HepG2 (cell line): Measurements from ENCODE around the gene SELENOV. TPM values are rescaled to one million over a fixed set of nuclear protein-coding genes. Genes with fewer than 3 reads are reported as not detected.

Experiments
- AGO1 ChIP-seq: fragments of 200-400 bp; formaldehyde crosslinking; IDR thresholded peaks from 2 replicates; pipeline ENCODE4 v1.6.1; 2017; ENCODE audit warnings: mild to moderate bottlenecking, low read depth, low read length, moderate library complexity; ENCODE audit not compliant: poor library complexity, severe bottlenecking
- ARHGAP35 ChIP-seq: sonication (generic); formaldehyde crosslinking; IDR thresholded peaks from 2 replicates; pipeline ENCODE4 v1.9.0; 2022; ENCODE audit warnings: mild to moderate bottlenecking, inconsistent platforms, moderate library complexity, missing genetic modification reagents, borderline replicate concordance
- HMG20B ChIP-seq: conservative IDR thresholded peaks from 2 replicates; pipeline ENCODE4 v1.6.1; 2016; ENCODE audit warnings: missing genetic modification reagents, missing compliant biosample characterization
- HOXA7 ChIP-seq: sonication (generic); formaldehyde crosslinking; IDR thresholded peaks from 2 replicates; pipeline ENCODE4 v1.8.1; 2022; ENCODE audit warnings: mild to moderate bottlenecking, missing genetic modification reagents, moderate library complexity
- LCORL ChIP-seq, 2 experiments: fragments of 450-650 bp in 1 of 2; sonication (generic) in 1 of 2; formaldehyde crosslinking in 1 of 2; IDR thresholded peaks; 2 replicates each; pipeline versions ENCODE4 v1.5.0 to v1.6.1; 2017 to 2020; ENCODE audit warnings: antibody characterized with exemption in 1 of 2, missing genetic modification reagents in 1 of 2
- MTF1 ChIP-seq: sonication (generic); formaldehyde crosslinking; IDR thresholded peaks from 2 replicates; pipeline ENCODE4 v1.5.0; 2020; ENCODE audit warnings: missing genetic modification reagents
- NFIB ChIP-seq: sonication (generic); formaldehyde crosslinking; IDR thresholded peaks from 2 replicates; pipeline ENCODE4 v1.9.0; 2021; ENCODE audit warnings: missing genetic modification reagents, mild to moderate bottlenecking, borderline replicate concordance
- RNF2 ChIP-seq: fragments of 450-650 bp; conservative IDR thresholded peaks from 2 replicates; pipeline ENCODE4 v1.6.1; 2016; ENCODE audit warnings: low read depth
- SIX1 ChIP-seq: sonication (generic); formaldehyde crosslinking; IDR thresholded peaks from 2 replicates; pipeline ENCODE4 v1.4.0; 2020; ENCODE audit warnings: missing genetic modification reagents, borderline replicate concordance
- SMC3 ChIP-seq: IDR thresholded peaks from 2 replicates; pipeline ENCODE4 v1.6.1; 2011; ENCODE audit warnings: low read length, improper control_type of control experiment
- ZNF121 ChIP-seq: sonication (generic); formaldehyde crosslinking; IDR thresholded peaks from 2 replicates; pipeline ENCODE4 v1.5.0; 2020; ENCODE audit warnings: mild to moderate bottlenecking, missing genetic modification reagents
- ZNF251 ChIP-seq: sonication (generic); formaldehyde crosslinking; IDR thresholded peaks from 2 replicates; pipeline ENCODE4 v1.9.0; 2021; ENCODE audit warnings: mild to moderate bottlenecking, missing genetic modification reagents
- ZNF337 ChIP-seq: sonication (generic); formaldehyde crosslinking; IDR thresholded peaks from 2 replicates; pipeline ENCODE4 v1.5.1; 2020; ENCODE audit warnings: missing genetic modification reagents, low read depth, mild to moderate bottlenecking, borderline replicate concordance
- ZNF33B ChIP-seq: sonication (generic); formaldehyde crosslinking; IDR thresholded peaks from 2 replicates; pipeline ENCODE4 v1.5.1; 2020; ENCODE audit warnings: mild to moderate bottlenecking, missing genetic modification reagents
- ZNF589 ChIP-seq: sonication (generic); formaldehyde crosslinking; conservative IDR thresholded peaks from 2 replicates; pipeline ENCODE4 v1.8.0; 2022; ENCODE audit warnings: mild to moderate bottlenecking, moderate library complexity, missing genetic modification reagents
- ZNF7 ChIP-seq: IDR thresholded peaks from 2 replicates; pipeline ENCODE4 v1.6.1; 2016; ENCODE audit warnings: missing biosample characterization, missing genetic modification reagents
- ZNF766 ChIP-seq: sonication (generic); formaldehyde crosslinking; IDR thresholded peaks from 2 replicates; pipeline ENCODE4 v1.5.0; 2020; ENCODE audit warnings: missing genetic modification reagents, borderline replicate concordance
- ZNF780A ChIP-seq: sonication (generic); formaldehyde crosslinking; IDR thresholded peaks from 2 replicates; pipeline ENCODE4 v1.8.0; 2022; ENCODE audit warnings: mild to moderate bottlenecking, missing genetic modification reagents, moderate library complexity
- polyA plus RNA-seq, 8 experiments: library from polyadenylated mRNA; depleted of rRNA in 3 of 8; stranded (reverse) in 7 of 8; unstranded in 1 of 8; fragments of >200 nt; fragmentation: Illumina TruSeq in 4 of 8; extraction: Trizol in 4 of 8; gene quantifications; 2 replicates each; pipeline versions ENCODE4 v1.2.1 to v1.2.3, GENCODE V29; 2011 to 2016; ENCODE audit warnings: low read depth in 4 of 8, missing spikeins in 1 of 8, mixed read lengths in 1 of 8; ENCODE audit not compliant: insufficient read depth in 1 of 8
- total RNA-seq, 5 experiments: library from RNA; depleted of rRNA; stranded (reverse); fragments of >200 nt; fragmentation: Illumina TruSeq; extraction: Trizol; gene quantifications; 2 replicates each; pipeline ENCODE4 v1.2.3, GENCODE V29; 2016; ENCODE audit warnings: low read depth in 1 of 5
- TF ChIP-seq, protein P1 (sequence below): sonication (generic); formaldehyde crosslinking; IDR thresholded peaks from 2 replicates; pipeline ENCODE4 v1.4.0; 2020; ENCODE audit warnings: low read depth, missing genetic modification reagents
- TF ChIP-seq, protein P2 (sequence below): IDR thresholded peaks from 2 replicates; pipeline ENCODE4 v1.6.1; 2016; ENCODE audit warnings: low read depth, control low read depth
- TF ChIP-seq, protein P3 (sequence below): IDR thresholded peaks from 2 replicates; pipeline ENCODE4 v1.6.1; 2016
- TF ChIP-seq, protein P4 (sequence below): sonication (generic); formaldehyde crosslinking; conservative IDR thresholded peaks from 2 replicates; pipeline ENCODE4 v1.8.0; 2022; ENCODE audit warnings: low read depth, missing genetic modification reagents

SELENOV gene
- total and polyA plus RNA-seq, 2 of the 13 experiments (the other 11 are each of a cell fraction or from before 2014, with no cell fraction given): not detected

DNA sequence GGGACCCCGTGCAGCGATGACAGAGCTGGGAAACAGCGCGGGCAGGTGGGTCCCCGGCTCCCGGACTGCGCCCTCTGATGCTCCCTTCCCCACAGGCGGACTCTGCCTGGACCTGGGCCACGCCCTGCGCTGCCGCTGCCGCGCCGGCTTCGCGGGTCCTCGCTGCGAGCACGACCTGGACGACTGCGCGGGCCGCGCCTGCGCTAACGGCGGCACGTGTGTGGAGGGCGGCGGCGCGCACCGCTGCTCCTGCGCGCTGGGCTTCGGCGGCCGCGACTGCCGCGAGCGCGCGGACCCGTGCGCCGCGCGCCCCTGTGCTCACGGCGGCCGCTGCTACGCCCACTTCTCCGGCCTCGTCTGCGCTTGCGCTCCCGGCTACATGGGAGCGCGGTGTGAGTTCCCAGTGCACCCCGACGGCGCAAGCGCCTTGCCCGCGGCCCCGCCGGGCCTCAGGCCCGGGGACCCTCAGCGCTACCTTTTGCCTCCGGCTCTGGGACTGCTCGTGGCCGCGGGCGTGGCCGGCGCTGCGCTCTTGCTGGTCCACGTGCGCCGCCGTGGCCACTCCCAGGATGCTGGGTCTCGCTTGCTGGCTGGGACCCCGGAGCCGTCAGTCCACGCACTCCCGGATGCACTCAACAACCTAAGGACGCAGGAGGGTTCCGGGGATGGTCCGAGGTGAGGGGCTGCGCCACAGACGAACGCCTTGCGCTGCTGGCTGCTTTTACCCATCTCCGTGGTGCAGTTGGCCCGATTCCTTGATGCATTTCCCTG lies 7.8 kb upstream of the SELENOV start (continued):
- no peak for TF ChIP-seq NFIB (CRISPR knock-in tag)
- no peak for TF ChIP-seq HOXA7 (CRISPR knock-in tag)
- no peak for TF ChIP-seq LCORL (IDR thresholded peaks at IDR 0.05)
- TF ChIP-seq LCORL (CRISPR knock-in tag; IDR thresholded peaks at IDR 0.05): no peak
- TF ChIP-seq HMG20B: no peak
- TF ChIP-seq ZNF251 (CRISPR knock-in tag): no peak
- no peak for TF ChIP-seq SMC3
- TF ChIP-seq, protein P1, sequence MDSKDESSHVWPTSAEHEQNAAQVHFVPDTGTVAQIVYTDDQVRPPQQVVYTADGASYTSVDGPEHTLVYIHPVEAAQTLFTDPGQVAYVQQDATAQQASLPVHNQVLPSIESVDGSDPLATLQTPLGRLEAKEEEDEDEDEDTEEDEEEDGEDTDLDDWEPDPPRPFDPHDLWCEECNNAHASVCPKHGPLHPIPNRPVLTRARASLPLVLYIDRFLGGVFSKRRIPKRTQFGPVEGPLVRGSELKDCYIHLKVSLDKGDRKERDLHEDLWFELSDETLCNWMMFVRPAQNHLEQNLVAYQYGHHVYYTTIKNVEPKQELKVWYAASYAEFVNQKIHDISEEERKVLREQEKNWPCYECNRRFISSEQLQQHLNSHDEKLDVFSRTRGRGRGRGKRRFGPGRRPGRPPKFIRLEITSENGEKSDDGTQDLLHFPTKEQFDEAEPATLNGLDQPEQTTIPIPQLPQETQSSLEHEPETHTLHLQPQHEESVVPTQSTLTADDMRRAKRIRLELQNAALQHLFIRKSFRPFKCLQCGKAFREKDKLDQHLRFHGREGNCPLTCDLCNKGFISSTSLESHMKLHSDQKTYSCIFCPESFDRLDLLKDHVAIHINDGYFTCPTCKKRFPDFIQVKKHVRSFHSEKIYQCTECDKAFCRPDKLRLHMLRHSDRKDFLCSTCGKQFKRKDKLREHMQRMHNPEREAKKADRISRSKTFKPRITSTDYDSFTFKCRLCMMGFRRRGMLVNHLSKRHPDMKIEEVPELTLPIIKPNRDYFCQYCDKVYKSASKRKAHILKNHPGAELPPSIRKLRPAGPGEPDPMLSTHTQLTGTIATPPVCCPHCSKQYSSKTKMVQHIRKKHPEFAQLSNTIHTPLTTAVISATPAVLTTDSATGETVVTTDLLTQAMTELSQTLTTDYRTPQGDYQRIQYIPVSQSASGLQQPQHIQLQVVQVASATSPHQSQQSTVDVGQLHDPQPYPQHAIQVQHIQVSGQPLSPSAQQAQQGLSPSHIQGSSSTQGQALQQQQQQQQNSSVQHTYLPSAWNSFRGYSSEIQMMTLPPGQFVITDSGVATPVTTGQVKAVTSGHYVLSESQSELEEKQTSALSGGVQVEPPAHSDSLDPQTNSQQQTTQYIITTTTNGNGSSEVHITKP (CRISPR knock-in tag): no peak
- no peak for TF ChIP-seq ZNF7 (CRISPR knock-in tag)
- TF ChIP-seq ZNF589: peak; percentile 97
- TF ChIP-seq ZNF337: no peak
- TF ChIP-seq ZNF121 (CRISPR knock-in tag): no peak
- TF ChIP-seq ZNF33B: 0 out of 2 replicates have a peak, but pooled peaks have one; percentile 69
- TF ChIP-seq ARHGAP35 (CRISPR knock-in tag): 0 out of 2 replicates have a peak, but pooled peaks have one; percentile 48
- TF ChIP-seq ZNF766 (CRISPR knock-in tag): peak; percentile 98
- no peak for TF ChIP-seq SIX1 (CRISPR knock-in tag)
- TF ChIP-seq, protein P2, sequence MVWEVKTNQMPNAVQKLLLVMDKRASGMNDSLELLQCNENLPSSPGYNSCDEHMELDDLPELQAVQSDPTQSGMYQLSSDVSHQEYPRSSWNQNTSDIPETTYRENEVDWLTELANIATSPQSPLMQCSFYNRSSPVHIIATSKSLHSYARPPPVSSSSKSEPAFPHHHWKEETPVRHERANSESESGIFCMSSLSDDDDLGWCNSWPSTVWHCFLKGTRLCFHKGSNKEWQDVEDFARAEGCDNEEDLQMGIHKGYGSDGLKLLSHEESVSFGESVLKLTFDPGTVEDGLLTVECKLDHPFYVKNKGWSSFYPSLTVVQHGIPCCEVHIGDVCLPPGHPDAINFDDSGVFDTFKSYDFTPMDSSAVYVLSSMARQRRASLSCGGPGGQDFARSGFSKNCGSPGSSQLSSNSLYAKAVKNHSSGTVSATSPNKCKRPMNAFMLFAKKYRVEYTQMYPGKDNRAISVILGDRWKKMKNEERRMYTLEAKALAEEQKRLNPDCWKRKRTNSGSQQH (CRISPR knock-in tag): 0 out of 2 replicates have a peak, but pooled peaks have one; percentile 37
- TF ChIP-seq AGO1: no peak
- TF ChIP-seq, protein P3, sequence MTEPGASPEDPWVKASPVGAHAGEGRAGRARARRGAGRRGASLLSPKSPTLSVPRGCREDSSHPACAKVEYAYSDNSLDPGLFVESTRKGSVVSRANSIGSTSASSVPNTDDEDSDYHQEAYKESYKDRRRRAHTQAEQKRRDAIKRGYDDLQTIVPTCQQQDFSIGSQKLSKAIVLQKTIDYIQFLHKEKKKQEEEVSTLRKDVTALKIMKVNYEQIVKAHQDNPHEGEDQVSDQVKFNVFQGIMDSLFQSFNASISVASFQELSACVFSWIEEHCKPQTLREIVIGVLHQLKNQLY (CRISPR knock-in tag): no peak
- peak; percentile 95 for TF ChIP-seq RNF2
- peak; percentile 90 for TF ChIP-seq MTF1 (CRISPR knock-in tag)
- TF ChIP-seq ZNF780A: peak; percentile 83; the same call in 1 of the 2 replicates
- TF ChIP-seq, protein P4, sequence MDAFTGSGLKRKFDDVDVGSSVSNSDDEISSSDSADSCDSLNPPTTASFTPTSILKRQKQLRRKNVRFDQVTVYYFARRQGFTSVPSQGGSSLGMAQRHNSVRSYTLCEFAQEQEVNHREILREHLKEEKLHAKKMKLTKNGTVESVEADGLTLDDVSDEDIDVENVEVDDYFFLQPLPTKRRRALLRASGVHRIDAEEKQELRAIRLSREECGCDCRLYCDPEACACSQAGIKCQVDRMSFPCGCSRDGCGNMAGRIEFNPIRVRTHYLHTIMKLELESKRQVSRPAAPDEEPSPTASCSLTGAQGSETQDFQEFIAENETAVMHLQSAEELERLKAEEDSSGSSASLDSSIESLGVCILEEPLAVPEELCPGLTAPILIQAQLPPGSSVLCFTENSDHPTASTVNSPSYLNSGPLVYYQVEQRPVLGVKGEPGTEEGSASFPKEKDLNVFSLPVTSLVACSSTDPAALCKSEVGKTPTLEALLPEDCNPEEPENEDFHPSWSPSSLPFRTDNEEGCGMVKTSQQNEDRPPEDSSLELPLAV: peak; percentile 94
